SK-N-MC (cell line): Measurements from ENCODE around the gene KRTAP29-1.

Source experiments
- EZH2 ChIP-seq: fragments of 200-600 bp; sonication (generic); IDR thresholded peaks from one replicate; pipeline ENCODE4 v1.6.1; 2017; ENCODE audit warnings: antibody characterized with exemption
- FOXP2 ChIP-seq: optimal IDR thresholded peaks from 2 replicates; pipeline ENCODE3; 2011; ENCODE audit warnings: mild to moderate bottlenecking, moderate library complexity; ENCODE audit not compliant: insufficient read depth; ENCODE audit errors: extremely low read length, control extremely low read depth
- POLR2AphosphoS5 ChIP-seq: IDR thresholded peaks from 2 replicates; pipeline ENCODE4 v1.6.1; 2012; ENCODE audit warnings: mild to moderate bottlenecking, low read depth, low read length, borderline replicate concordance

DNA sequence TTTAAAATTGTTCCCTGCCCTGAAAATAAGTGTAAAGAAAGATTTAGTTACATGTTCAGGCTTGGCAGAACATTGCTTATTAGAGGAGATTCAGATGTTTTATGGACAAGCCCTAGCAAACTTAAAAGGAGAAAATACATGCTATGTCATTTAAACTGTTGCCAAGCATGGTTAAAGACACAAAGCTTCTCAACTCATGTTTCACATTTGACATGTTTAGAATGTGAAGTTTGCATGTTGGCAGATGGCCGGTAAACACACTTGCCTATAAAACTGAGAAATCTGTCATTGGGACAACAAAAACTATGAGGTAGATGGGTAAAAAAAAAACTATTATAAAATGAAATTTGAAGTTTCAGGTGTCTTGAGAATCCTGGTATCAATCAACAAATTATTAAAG, 5.8 kb downstream of the KRTAP29-1 start:
- TF ChIP-seq EZH2 (no peak), POLR2AphosphoS5 (no peak), FOXP2 (no peak)
